WERI-Rb-1 (cell line): ENCODE measurements around the gene DRAM2.

Experiments used
- DNase-seq: peaks from one replicate; pipeline ENCODE4 v3.0.0-alpha.2; 2020
- H3K27ac ChIP-seq: fragments of 250-450 bp; sonication (Bioruptor Pico); 2 replicates; pipeline ENCODE4 v1.5.1; 2020; ENCODE audit warnings: mild to moderate bottlenecking, moderate library complexity
- H3K27me3 ChIP-seq: fragments of 250-450 bp; sonication (Bioruptor Pico); 2 replicates; pipeline ENCODE4 v1.5.1; 2021; ENCODE audit warnings: mild to moderate bottlenecking, low read depth, moderate library complexity; ENCODE audit not compliant: insufficient read depth, severe bottlenecking
- H3K36me3 ChIP-seq: fragments of 250-450 bp; sonication (Bioruptor Pico); 2 replicates; pipeline ENCODE4 v1.5.1; 2020; ENCODE audit warnings: mild to moderate bottlenecking, moderate library complexity
- H3K4me3 ChIP-seq: 2 replicates; pipeline ENCODE4 v1.5.1; 2011; ENCODE audit warnings: low read depth, mild to moderate bottlenecking, control low read depth, low read length
- H3K9me3 ChIP-seq: fragments of 250-450 bp; sonication (Bioruptor Pico); 2 replicates; pipeline ENCODE4 v1.5.1; 2021; ENCODE audit warnings: mild to moderate bottlenecking, moderate library complexity; ENCODE audit not compliant: severe bottlenecking
- TF ChIP-seq, protein P1 (sequence below): IDR thresholded peaks from 2 replicates; pipeline ENCODE4 v1.5.1; 2011; ENCODE audit warnings: low read depth, mild to moderate bottlenecking, control low read depth, inconsistent platforms, low read length

Gene DRAM2

GRCh38 chr1:111141245-111142220 lies 1.6 kb upstream of the DRAM2 start:
- H3K36me3 ChIP-seq: peaks cover 12% of the 10 kb centered on the region
- TF ChIP-seq, protein P1, sequence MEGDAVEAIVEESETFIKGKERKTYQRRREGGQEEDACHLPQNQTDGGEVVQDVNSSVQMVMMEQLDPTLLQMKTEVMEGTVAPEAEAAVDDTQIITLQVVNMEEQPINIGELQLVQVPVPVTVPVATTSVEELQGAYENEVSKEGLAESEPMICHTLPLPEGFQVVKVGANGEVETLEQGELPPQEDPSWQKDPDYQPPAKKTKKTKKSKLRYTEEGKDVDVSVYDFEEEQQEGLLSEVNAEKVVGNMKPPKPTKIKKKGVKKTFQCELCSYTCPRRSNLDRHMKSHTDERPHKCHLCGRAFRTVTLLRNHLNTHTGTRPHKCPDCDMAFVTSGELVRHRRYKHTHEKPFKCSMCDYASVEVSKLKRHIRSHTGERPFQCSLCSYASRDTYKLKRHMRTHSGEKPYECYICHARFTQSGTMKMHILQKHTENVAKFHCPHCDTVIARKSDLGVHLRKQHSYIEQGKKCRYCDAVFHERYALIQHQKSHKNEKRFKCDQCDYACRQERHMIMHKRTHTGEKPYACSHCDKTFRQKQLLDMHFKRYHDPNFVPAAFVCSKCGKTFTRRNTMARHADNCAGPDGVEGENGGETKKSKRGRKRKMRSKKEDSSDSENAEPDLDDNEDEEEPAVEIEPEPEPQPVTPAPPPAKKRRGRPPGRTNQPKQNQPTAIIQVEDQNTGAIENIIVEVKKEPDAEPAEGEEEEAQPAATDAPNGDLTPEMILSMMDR: no peak
- peak overlapping the region; percentile 86 for H3K4me3 ChIP-seq
- no peak overlapping the region for H3K27ac ChIP-seq
- H3K27me3 ChIP-seq: no peaks in the 10 kb centered on the region
- no peaks in the 10 kb centered on the region for H3K9me3 ChIP-seq
- no peak for DNase-seq

DNA sequence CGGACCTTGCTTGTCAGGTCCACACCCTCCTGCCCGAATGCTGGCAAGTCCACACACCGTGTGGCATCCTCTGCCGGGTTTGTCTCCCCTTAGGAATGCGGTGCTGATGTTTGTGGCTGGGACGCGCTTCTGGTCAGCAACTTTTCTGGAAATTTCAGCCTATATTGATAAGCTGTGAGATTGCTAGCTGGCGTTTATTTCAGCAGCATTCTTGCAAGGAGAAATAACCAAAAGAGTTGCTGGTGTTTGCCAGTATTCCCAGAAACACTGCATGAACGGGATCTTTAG lies 731 bp upstream of the DRAM2 start:
- peaks cover 18% of the 10 kb centered on the region for H3K36me3 ChIP-seq
- no peak for DNase-seq
- peak overlapping the region; percentile 93 for H3K27ac ChIP-seq
- no peaks in the 10 kb centered on the region for H3K27me3 ChIP-seq
- TF ChIP-seq, protein P1: no peak
- H3K4me3 ChIP-seq: peak overlapping the region; percentile 86
- no peaks in the 10 kb centered on the region for H3K9me3 ChIP-seq

DNA sequence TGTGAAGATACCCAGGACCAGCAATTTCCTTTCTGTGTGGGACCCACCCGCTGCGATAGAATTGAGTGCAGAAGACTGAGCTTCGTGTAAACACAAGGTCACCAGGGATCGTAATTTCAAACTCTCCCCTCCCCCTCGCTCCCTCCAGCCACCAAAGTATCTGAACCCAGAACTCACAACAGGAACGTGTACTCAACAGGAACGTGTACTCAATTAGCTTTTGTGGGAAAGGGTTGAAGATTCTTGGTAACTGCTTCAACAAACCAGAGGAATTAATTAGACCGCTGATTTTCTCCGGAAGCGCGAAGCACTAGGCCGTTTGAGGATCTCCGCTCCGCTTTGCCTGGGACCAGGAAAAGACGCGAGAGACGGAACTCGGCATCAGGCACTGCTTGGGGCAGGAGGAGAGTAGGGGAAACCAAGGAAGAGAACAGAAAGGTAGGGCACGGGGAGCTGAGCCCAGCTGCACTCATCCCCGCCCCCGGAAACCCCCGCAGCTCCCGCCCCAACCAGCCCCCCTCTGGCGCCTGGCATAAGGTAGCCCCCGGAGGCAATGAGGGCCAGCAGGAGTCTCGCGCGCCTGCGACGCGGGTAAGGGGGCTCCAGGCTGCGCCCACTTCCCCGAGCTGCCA lies 453 bp downstream of the DRAM2 start:
- peak; percentile 37 for DNase-seq
- Histone ChIP-seq H3K27me3 (no peaks in the 10 kb centered on the region), H3K4me3 (peak overlapping the region; percentile 86), H3K9me3 (no peaks in the 10 kb centered on the region), H3K36me3 (peaks cover 25% of the 10 kb centered on the region), H3K27ac (peak overlapping the region; percentile 93)
- TF ChIP-seq, protein P1: no peak

- no peak for DNase-seq
- Histone ChIP-seq H3K4me3 (no peak overlapping the region), H3K9me3 (no peaks in the 10 kb centered on the region), H3K36me3 (peaks cover 44% of the 10 kb centered on the region), H3K27ac (no peak overlapping the region), H3K27me3 (no peaks in the 10 kb centered on the region)
- TF ChIP-seq, protein P1: no peak
These were observed 6.0 kb downstream of the DRAM2 start for GRCh38 chr1:111133866-111134265.

DNA sequence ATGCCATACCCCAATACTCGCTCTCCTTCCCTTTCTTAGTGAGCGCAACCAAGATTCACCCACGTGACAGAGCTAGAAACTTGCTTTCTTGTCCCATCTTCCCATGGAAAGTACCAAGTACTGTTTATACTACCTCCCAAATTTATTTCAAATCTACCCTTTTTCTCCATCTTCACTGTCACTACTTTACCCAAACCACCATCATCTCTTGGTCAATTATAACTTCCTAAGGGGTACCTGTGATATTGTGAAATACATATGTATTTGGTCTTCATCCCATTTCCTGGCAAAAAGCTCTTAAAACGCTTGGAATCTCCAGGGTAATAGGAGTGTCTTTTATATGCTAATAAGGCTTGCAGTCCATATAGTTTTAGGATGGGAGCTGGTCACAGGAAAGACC lies 8.2 kb downstream of the DRAM2 start:
- Histone ChIP-seq H3K9me3 (no peaks in the 10 kb centered on the region), H3K27me3 (no peaks in the 10 kb centered on the region), H3K4me3 (no peak overlapping the region), H3K36me3 (peaks cover 50% of the 10 kb centered on the region), H3K27ac (no peak overlapping the region)
- DNase-seq: no peak
- TF ChIP-seq, protein P1: no peak
